Fibroblast of skin of left quadriceps (primary cell): Measurements from ENCODE around the gene GAS7.
A peak's percentile ranks its signal among the peaks of the same experiment; 100 is the strongest.

Experiments used
- DNase-seq, 2 experiments: peaks; one replicate each; pipeline ENCODE4 v3.0.0-alpha.2; 2013; ENCODE audit warnings: low read depth in 2 of 2

The GAS7 gene

DNA sequence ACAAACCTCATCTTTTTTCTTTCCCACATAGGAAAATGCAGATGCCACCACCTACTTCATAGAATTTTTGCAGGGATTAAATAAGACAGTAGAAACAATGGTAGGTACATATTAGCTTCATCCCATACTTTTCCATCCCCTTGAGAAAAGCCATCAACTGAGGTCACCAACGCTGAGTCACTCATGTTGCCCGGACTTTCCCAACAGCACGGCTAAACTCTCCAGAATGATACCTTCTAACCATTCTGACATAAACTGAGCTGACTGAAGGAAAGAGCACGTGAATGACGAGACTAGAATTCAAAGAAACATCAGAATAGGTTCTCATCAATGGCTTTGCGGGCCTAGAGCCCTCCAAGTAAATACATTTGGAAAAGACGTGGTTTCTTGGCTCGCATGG, 147.3 kb downstream of the GAS7 start:
- DNase-seq = no peak

DNA sequence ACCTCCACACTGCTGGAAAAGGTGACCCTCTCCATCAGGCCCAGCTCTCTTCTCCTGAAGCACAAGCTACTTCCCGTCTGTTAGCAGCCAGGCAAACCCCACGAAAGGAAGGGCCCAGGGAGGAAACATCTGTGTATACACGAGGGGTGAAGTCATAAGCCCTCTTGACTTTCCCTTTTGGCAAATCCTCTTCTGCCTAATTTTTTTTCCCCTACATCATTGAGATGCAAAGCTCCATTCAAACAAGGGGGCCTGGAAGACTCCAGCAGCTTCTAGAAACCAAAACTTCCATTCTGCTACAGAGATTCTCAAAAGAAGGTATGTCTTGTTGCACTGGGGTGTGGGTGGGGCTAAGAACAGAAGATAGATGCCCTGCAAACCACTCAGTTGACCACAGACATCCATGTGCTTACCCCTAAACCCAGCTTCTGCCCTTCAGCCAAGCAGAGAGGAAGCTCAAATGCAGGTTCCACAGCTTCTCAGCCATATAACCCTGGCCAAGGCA, 147.8 kb downstream of the GAS7 start:
- no peak for DNase-seq

DNA sequence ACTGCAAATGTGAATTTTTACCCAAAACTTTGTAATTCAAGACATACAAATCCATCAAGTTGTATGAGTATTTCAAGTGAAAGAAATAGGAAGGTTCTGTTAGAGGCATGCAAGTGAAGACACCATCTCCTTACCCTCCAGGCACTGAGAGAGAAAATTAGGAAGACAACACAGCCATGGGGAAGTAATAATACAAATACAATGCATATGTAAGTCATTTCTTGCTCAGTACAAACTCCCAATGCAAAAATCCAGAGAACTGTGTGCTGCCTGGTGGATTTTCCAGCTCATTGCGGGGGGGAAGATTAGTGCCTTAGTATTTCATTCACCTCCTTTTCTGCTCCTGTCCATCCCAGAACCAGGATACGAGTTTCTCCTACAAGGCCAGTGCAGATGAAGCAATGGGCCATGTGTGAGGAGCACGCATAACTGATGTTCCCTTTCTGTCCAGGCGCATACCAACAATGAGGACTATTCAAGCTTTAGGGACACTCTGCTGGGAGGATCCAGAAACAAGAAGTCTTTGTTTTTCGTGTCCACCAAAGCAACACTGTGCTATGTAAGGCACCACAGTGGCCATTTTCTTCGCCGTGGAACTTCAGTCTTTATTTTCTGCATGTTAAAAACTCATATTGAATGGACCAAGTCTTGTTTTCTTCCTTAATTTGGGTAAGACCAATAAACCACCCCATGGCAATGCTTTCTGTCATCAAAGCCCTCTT, 149.6 kb downstream of the GAS7 start:
- DNase-seq = no peak

DNA sequence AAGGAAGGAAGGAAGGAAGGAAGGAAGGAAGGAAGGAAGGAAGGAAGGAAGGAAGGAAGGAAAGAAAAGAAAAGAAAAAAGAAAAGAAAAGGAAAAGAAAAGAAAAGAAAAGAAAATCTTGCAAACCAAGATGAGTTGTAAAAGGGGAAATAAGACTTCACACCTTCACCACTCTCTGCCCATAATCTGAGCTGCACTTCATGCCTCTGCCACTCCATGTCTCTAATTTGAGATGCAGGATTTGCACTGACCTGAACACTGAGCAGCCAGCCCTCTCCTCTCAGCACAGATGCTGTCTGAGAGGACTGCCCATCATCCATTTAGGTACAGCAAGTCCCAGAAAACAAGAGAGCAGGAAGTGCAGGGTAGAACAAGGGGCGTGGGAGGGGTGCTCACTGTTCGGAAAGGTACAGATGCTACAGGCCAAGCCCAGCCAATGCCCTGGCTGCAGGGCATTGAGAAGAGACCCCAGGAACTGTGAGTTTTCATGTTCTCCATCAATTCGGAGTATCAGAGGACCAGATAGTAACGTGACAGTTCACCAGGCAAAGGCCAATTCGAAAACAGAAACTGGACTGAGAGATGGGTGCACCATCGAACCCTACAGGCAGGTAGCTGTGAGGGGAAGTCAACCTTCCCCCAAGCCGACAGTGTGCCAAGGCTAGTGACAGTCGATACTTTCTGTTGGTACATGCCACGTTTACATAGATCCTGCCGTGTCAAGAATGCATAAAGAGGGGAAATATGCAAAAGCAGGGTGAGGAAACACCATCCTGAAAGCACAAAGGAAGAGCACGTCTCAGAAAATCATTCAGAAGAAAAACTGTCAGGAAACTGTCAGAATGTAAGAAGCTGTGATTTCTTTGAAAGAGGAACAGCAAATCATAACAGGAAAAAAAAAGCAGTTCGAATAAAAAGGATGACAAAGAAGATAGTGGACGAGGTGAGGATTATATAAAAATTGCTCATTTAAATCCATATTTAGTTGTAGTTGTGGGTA, 151.3 kb downstream of the GAS7 start:
- DNase-seq = no peak

DNA sequence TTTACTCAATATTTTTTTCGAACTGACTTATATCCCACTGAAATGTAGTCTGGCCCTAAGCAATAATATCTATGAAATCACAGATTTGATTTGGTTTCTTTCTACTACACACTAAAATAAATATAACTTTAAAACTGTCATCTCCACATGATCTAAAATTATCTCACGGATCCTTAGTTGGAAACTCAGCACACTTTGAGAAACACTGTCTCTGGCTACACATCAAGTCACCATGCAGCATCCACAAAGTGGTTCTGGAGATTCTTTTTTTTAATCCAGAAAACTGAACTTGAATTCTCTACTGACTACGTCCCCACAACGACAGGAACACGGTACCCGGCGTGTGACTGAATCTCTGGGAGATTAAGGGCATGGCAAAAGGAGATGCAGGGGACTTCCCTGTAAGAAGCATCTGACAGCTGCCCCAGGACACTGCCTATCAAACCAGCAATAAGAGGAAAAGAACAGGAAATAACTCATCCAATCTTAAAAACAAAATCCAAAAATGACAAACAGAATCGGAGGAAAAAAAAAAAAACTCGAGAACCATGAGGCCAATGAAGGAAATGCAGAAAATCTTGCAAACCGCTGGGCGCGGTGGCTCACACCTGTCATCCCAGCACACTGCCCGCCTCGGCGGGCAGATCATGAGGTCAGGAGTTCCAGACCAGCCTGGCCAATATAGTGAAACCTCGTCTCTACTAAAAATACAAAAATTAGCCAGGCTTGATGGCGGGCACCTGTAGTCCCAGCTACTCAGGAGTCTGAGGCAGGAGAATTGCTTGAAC, 152.3 kb downstream of the GAS7 start:
- DNase-seq = no peak

DNA sequence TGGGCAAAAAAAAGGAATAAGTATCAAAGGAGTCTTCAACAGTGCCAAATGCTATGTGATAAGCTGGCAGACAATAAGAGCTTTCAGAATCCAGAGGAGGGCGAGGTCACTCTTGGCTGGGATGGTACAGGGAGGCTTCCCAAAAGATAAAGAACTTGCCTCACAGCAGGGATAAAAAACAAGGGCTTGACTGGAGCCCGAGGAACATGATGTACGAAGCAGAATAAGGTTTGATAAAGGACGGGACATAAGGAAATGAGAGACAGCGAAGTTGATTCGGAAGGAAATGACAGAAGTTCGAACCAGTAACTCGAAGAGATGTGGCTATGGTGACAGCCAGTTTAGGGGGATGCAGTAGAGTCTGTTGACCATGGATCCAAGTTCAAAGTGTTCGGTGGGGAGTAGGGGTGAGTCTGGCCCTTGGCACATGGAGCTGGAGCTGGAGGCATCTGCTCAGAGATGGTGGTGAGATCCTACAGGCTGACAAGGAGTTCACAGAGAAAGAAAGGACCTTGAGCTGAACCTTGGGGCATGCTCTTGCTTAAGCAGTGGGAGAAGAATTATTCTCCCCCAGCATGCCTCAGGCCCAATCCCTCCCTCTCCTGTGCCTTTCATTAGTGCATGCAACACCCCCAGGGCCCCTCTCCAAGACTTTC, 155.7 kb downstream of the GAS7 start:
- DNase-seq = no peak

DNA sequence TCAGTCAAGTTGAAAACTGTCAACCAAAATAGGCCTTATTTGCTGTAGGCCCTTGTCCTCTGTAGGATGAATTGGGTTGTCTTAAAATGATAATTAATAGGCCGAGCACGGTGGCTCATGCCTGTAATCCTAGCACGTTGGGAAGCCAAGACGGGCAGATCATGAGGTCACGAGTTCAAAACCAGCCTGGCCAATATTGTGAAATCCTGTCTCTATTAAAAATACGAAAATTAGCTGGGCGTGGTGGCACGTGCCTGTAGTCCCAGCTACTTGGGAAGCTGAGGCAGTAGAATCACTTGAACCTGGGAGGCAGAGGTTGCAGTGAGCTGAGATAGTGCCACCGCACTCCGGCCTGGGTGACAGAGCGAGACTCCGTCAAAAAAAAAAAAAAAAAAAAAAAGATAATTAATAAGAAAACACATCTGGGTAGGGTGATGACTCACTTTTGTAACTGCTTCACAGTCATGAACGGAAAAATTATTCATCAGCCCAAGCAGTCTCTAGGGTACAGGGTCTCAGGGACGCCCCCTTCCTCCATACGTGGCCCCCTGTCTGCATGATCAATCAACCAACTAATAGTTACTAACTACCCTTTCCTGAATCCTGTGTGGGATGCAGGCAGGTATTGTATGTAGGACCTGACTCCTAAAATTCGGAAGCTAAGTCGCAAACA, 156.4 kb downstream of the GAS7 start:
- no peak for DNase-seq

DNA sequence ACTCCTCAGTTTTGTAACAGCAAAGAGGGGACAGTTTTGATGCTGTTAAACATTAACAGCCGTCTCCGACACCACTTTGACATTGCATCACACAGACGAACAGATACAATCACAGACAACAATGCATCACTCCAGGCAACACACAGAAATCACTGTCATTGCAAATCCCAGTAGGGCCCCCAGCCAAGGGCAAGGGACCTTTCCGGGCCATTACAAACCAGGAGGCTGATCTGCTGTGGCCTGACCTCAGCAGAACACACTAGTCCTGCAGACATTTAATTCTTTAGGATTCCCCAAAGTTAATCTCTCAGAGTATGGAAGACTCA, 157.2 kb downstream of the GAS7 start:
- DNase-seq = no peak

DNA sequence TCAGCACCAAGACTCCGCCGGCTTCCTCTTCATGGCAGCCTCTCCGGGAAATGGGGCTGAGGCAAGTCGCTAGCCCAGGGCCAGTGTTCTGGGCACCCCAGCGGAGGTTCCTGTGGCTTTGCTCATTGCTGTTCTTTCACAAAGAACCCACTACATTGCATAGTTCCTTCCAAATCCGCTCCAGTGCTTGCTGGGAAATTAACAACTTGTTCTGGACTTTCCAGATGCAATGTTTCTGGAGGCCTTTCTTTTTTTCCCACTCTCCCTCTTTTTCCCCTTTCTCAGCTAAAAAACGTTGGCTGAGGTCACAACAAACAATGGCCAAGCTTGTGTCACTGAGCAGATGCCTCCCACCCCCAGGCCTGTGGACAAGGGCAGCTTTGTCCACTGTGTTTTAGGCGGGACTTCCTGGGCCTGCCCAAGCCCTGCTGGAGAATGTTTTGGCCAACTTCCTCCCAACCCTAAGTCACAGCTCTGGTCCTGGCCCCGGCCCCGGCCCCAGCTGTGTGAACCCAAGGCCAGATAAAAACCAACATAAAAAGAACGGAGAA, 161.8 kb downstream of the GAS7 start:
- no peak for DNase-seq

DNA sequence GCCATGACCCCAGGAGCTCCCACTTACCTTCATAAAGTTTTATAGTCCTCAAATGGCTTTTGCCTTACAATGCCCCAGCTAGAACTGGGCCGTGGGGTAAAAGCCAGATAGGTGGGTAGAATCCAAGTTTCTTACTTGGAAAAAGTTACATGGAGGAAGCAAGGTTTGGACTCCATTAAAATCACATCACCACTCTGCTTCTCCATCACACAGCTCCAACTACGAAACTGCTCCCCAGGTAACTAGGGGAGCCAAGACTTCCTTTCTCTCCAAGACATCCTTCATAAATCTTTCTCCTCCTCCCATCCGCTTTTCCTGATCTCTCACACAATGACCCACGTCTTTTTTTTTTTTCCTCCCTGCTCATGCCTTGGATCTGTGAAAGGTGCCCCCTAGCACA, 162.5 kb downstream of the GAS7 start:
- no peak for DNase-seq

DNA sequence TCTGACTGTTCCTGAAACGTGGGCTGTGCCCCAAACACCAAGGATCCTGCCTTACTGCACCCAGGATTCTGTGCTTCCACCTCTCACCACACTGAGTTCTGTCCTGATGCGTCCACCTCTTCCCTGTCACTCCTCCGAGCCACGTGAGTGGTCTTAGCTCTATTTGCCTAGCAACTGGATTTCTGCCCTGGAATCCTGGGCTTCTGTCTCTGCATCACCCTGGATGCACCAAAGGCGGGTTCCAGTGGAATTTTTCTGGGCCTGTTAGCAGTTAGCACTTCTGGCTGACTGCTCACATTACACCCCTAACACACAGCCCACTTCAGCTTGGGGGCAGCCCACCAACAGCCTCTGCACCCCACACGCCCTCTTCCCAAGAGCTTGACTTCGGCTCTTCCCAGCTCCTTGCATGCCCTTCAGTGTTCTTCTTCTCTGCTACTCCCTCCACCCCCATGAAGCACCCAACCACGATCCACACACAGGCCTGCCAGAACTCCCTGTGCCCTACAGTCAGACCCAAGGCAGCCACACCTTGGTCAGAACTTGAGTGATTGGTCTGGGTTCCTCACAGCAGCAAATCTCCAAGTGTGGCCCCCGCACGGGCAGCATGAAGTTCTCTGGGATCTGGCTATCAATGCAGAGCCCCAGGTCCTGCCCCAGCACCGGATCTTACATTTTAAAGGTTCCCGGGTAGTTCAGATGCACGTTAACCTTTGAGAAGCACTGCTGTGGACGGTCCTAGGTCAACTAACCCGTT, 163.5 kb downstream of the GAS7 start:
- no peak for DNase-seq

DNA sequence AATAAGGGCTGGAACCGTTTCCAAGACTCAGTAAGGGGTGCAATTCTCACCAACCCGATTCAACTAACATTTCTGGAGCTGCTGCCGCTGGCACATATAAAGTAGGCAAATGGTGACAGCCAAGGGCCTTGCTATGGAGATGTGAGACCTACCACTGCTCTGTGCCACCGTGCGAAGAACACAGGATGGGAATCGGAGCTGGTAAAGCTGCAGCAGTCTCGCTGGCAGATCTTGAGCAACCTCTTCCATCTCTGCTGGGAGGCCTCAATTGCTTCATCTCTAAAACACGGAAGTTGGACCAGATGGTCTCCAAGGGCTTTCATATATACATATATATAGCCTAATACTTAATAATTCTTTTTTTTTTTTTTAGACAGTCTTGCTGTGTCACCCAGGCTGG, 164.4 kb downstream of the GAS7 start:
- peak; percentile 51 to 53 for DNase-seq

DNA sequence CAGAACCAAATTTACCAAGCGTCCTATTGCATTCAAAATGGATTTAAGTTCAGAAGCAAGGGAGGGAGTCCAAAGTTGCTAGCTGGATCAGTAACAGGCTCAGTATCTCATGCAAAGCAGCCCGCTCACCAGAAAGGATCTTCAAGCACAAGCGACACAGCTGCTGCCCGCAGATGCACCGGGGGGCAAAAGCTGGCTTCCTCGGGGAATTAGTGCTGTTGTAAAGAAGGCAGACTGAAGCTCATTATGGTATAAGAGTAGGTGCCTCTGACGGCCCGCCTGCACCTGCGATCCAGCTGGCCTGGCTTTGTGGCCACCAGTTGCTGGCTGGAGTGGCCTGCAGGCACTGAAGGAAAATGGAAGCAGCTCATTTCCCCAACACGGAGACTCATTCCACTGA, 165.0 kb downstream of the GAS7 start:
- no peak for DNase-seq

DNA sequence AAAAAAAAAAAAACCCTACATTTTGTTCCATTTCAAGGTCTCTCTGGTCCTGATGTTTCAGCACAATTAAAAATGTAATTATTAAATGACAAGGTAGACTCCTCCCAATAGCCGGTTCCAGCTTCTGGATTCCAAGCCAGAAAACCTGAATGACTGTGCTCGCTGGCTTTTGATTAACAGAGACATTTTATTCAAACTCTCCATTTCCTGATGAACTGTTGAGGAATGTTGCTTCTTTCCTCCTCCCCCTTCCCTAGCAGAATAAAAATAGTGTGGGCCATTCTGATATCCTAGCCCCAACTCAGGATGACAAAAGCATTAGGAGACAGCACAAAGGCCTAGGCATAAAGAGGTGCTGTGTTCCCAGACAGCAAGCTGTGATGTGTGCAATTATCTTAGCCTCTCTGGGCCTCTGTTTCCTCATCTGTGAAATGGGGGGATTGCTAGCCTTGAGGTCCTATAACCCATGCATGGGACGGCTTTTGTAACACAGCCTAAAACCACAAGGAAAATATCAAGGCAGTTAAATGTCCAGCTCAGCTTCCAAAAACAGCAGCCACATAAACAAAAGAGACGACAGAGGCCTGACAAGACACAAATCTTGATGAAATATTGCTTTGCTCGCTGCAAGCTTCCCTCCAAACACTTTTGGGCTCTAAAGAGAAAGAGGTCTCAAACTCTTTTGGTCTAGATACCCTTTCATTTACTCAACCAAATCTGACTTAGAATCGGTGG, 166.1 kb downstream of the GAS7 start:
- no peak for DNase-seq

DNA sequence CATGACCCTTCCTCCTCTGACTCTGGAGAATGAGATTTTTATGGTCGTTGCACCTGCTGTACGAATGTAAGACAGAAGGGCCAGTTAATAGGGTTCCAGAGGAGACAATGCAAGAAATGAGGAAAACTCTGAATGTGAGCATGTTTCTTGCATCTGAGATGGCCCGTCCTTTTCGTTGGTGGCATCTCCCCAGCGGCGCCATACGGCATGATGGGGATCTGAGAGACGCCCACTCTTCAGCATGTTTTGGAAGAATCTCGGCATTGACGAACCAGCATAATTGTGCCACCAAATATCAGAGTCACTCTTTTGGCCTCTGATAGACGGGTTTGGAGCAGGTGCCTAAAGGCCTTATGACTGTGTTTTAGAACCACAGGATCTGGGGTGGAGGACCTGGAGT, 166.8 kb downstream of the GAS7 start:
- DNase-seq = no peak

DNA sequence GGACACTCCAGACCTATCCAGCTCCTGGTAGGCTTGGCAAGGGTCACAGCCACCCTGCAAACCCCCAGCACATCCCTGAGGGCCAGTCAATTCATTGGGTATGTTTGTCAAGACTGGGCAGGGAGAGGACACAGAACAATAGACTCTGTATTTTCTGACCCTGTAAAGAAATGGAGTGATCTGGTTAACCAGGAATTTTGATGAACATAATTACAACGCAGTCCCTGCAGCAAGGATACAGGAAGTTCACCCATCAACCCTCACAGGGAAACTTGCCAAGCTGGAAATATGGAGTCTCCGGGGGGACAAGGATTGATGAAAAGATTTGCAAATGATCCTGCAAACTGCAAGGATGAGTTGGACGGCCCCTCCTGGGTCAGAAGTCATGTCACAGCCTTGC, 167.3 kb downstream of the GAS7 start:
- DNase-seq = no peak

DNA sequence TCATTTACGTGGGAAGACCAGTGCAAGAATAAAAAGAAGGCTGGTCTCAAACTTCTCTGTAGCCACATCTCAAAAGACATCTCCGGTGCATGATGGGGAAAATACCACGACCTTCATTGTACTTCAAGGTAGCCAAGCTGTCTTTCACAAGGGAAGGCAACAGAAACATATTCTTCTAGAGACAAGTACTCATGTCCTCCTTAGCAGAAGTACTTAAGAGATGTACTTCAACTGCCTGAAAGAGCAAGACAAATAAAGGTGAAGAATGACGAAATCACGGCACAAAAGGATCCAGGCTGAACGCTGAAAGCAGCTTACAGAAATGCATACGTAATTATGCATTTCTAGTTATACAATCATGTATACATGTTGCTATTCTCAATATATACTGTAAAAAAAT, 169.3 kb downstream of the GAS7 start:
- DNase-seq = no peak

DNA sequence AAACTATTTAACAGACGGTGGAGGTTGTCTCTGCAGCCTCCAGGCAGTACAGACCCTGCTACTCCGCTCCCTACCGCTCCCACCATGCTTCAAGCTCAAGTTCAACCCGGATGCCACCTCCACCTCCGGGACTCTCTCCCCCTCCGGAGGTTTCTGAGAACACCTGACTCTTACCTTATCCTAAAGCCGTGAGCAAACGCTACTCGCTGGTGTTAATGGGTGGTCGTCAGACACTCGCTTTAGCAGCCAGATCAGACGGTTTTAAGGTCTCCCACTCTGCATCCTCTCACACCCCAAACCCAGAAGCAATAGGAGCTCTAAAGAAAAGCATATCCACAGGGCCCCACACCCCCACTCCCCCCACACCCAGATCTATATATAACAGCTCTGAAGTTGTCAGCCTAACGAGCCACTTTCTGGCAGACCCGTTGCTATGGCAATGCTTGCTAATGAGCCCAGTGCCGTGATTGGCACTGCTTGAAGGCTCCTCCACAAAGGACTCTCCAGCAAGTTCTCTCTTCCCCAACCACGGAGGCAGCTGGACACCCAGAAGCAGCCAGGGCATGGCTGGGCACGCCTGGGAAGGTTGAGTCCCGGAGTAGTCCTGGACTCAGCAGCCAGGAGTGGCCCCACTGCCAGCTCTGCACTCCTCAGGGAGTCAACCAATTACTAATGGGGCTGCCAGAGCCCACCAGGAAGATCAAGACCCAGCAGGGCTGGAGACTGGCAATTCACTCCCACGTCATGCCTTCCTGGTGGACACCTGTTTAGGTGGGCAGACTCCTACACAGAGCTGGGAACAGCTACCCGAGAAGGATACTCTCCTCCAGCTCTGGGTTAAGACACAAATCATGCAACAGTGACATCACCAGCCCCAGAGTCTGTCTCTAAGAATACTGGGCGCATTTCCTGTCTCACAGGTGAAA, 172.2 kb downstream of the GAS7 start:
- DNase-seq = no peak
